H1 (cell line): ENCODE measurements around the gene PPP1R12C. TPM values are rescaled to one million over a fixed set of nuclear protein-coding genes. Genes with fewer than 3 reads are reported as not detected.

ENCODE experiments used
- EP300 ChIP-seq, 2 experiments: IDR thresholded peaks; 1 replicate in 1 of 2; 2 replicates in 1 of 2; pipeline ENCODE4 v1.6.1; 2011 to 2012; ENCODE audit warnings: low read depth in 2 of 2, low read length in 2 of 2, mild to moderate bottlenecking in 2 of 2, borderline replicate concordance in 1 of 2, inconsistent platforms in 1 of 2, moderate library complexity in 1 of 2
- RBBP5 ChIP-seq: IDR thresholded peaks from 2 replicates; pipeline ENCODE4 v1.7.1; 2012; ENCODE audit warnings: low read depth, mild to moderate bottlenecking, inconsistent platforms, low read length, moderate library complexity, borderline replicate concordance
- RXRA ChIP-seq: IDR thresholded peaks from 2 replicates; pipeline ENCODE4 v1.6.1; 2011; ENCODE audit warnings: low read depth, mild to moderate bottlenecking, low read length, moderate library complexity; ENCODE audit not compliant: insufficient read depth
- TAF1 ChIP-seq: IDR thresholded peaks from 2 replicates; pipeline ENCODE4 v1.6.1; 2011; ENCODE audit warnings: mild to moderate bottlenecking, low read depth, low read length
- TEAD4 ChIP-seq: IDR thresholded peaks from 2 replicates; pipeline ENCODE4 v1.6.1; 2012; ENCODE audit warnings: low read depth, low read length, inconsistent platforms, mixed read lengths
- polyA plus RNA-seq, 7 experiments: library from polyadenylated mRNA; depleted of rRNA in 3 of 7; stranded (reverse) in 5 of 7; unstranded in 2 of 7; fragments of >200 nt in 5 of 7; fragments of 200-250 nt in 2 of 7; gene quantifications; 1 replicate in 5 of 7; 2 replicates in 1 of 7; 4 replicates in 1 of 7; pipeline versions ENCODE4 v1.2.1 to v1.2.3, GENCODE V29; 2011 to 2013; ENCODE audit warnings: missing spikeins in 2 of 7, mixed read lengths in 2 of 7
- total RNA-seq: library from RNA; stranded (reverse); fragmentation: NEBNext Ultra II Directional; extraction: Animal tissue kit (Norgen Biotek cat#: 25700); gene quantifications from 2 replicates; pipeline ENCODE4 v1.2.1, GENCODE V29; 2021
- TF ChIP-seq, protein P1 (sequence below): fragments of 300-600 bp; sonication (generic); IDR thresholded peaks from 2 replicates; pipeline ENCODE4 v1.7.1; 2012; ENCODE audit warnings: low read length, moderate library complexity, mild to moderate bottlenecking, inconsistent platforms; ENCODE audit not compliant: insufficient replicate concordance
- TF ChIP-seq, protein P2 (sequence below), 3 experiments: IDR thresholded peaks; 1 replicate in 2 of 3; 2 replicates in 1 of 3; pipeline versions ENCODE4 v1.5.1 to v1.6.1; 2011; ENCODE audit warnings: low read length in 3 of 3, mild to moderate bottlenecking in 3 of 3, inconsistent platforms in 2 of 3, low read depth in 1 of 3, moderate library complexity in 1 of 3; ENCODE audit not compliant: insufficient read depth in 1 of 3; ENCODE audit errors: control extremely low read depth in 1 of 3

PPP1R12C gene
- total and polyA plus RNA-seq, 2 of the 8 experiments (the other 6 are each of a cell fraction or from before 2014, with no cell fraction given) = 31.7 to 71.5 TPM

DNA sequence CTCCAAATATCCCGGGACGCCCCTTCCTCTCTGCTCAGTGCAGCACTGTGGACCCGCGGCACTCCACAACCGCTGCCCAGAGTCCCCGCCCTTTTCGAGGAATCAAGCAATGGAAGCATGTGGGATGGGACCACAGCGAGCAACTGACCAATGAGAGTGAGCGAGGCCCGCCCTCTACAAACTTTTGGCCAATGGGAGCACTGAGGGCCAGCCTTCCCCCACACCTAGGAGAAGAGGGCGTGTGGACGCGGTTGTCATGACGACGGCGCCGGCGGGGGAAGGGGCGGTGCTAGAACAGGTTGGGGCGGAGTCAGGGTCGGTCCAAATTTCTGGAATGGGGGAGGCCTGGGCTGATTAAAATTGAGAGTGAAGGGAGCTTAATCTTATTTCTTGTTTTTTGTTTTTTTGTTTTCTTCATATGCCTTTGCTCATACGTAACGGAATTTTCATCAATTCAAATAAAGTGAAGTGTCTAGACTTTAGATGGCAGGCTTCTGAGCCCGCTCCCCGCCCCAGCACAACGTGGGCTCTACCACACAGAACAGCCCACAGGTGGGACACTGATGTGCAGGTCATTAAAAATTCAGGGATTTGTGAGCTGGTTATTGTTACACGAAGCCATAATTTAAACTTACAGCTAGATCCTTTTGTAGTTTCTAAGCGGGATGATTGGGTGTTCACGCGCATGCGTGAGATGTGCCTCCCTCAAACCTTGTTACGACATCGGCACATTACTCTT, 49.3 kb upstream of the PPP1R12C start, which contains the start of gene DNAAF3 (continued):
- TF ChIP-seq, protein P1, sequence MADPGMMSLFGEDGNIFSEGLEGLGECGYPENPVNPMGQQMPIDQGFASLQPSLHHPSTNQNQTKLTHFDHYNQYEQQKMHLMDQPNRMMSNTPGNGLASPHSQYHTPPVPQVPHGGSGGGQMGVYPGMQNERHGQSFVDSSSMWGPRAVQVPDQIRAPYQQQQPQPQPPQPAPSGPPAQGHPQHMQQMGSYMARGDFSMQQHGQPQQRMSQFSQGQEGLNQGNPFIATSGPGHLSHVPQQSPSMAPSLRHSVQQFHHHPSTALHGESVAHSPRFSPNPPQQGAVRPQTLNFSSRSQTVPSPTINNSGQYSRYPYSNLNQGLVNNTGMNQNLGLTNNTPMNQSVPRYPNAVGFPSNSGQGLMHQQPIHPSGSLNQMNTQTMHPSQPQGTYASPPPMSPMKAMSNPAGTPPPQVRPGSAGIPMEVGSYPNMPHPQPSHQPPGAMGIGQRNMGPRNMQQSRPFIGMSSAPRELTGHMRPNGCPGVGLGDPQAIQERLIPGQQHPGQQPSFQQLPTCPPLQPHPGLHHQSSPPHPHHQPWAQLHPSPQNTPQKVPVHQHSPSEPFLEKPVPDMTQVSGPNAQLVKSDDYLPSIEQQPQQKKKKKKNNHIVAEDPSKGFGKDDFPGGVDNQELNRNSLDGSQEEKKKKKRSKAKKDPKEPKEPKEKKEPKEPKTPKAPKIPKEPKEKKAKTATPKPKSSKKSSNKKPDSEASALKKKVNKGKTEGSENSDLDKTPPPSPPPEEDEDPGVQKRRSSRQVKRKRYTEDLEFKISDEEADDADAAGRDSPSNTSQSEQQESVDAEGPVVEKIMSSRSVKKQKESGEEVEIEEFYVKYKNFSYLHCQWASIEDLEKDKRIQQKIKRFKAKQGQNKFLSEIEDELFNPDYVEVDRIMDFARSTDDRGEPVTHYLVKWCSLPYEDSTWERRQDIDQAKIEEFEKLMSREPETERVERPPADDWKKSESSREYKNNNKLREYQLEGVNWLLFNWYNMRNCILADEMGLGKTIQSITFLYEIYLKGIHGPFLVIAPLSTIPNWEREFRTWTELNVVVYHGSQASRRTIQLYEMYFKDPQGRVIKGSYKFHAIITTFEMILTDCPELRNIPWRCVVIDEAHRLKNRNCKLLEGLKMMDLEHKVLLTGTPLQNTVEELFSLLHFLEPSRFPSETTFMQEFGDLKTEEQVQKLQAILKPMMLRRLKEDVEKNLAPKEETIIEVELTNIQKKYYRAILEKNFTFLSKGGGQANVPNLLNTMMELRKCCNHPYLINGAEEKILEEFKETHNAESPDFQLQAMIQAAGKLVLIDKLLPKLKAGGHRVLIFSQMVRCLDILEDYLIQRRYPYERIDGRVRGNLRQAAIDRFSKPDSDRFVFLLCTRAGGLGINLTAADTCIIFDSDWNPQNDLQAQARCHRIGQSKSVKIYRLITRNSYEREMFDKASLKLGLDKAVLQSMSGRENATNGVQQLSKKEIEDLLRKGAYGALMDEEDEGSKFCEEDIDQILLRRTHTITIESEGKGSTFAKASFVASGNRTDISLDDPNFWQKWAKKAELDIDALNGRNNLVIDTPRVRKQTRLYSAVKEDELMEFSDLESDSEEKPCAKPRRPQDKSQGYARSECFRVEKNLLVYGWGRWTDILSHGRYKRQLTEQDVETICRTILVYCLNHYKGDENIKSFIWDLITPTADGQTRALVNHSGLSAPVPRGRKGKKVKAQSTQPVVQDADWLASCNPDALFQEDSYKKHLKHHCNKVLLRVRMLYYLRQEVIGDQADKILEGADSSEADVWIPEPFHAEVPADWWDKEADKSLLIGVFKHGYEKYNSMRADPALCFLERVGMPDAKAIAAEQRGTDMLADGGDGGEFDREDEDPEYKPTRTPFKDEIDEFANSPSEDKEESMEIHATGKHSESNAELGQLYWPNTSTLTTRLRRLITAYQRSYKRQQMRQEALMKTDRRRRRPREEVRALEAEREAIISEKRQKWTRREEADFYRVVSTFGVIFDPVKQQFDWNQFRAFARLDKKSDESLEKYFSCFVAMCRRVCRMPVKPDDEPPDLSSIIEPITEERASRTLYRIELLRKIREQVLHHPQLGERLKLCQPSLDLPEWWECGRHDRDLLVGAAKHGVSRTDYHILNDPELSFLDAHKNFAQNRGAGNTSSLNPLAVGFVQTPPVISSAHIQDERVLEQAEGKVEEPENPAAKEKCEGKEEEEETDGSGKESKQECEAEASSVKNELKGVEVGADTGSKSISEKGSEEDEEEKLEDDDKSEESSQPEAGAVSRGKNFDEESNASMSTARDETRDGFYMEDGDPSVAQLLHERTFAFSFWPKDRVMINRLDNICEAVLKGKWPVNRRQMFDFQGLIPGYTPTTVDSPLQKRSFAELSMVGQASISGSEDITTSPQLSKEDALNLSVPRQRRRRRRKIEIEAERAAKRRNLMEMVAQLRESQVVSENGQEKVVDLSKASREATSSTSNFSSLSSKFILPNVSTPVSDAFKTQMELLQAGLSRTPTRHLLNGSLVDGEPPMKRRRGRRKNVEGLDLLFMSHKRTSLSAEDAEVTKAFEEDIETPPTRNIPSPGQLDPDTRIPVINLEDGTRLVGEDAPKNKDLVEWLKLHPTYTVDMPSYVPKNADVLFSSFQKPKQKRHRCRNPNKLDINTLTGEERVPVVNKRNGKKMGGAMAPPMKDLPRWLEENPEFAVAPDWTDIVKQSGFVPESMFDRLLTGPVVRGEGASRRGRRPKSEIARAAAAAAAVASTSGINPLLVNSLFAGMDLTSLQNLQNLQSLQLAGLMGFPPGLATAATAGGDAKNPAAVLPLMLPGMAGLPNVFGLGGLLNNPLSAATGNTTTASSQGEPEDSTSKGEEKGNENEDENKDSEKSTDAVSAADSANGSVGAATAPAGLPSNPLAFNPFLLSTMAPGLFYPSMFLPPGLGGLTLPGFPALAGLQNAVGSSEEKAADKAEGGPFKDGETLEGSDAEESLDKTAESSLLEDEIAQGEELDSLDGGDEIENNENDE = no peak
- TF ChIP-seq EP300 (IDR thresholded peaks at IDR 0.05; ENCODE audit: borderline replicate concordance in 1 of 2, low read depth in 2 of 2, low read length in 2 of 2) = peak in 1 of 2 experiments; percentile 100; a peak in 2 of 3 replicates
- TF ChIP-seq TAF1 = no peak
- TF ChIP-seq TEAD4 = no peak
- TF ChIP-seq, protein P2, sequence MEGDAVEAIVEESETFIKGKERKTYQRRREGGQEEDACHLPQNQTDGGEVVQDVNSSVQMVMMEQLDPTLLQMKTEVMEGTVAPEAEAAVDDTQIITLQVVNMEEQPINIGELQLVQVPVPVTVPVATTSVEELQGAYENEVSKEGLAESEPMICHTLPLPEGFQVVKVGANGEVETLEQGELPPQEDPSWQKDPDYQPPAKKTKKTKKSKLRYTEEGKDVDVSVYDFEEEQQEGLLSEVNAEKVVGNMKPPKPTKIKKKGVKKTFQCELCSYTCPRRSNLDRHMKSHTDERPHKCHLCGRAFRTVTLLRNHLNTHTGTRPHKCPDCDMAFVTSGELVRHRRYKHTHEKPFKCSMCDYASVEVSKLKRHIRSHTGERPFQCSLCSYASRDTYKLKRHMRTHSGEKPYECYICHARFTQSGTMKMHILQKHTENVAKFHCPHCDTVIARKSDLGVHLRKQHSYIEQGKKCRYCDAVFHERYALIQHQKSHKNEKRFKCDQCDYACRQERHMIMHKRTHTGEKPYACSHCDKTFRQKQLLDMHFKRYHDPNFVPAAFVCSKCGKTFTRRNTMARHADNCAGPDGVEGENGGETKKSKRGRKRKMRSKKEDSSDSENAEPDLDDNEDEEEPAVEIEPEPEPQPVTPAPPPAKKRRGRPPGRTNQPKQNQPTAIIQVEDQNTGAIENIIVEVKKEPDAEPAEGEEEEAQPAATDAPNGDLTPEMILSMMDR (IDR thresholded peaks at IDR 0.05; ENCODE audit: control extremely low read depth in 1 of 3, insufficient read depth in 1 of 3, low read depth in 1 of 3, low read length in 3 of 3) = no peak
- TF ChIP-seq RXRA = no peak
- no peak for TF ChIP-seq RBBP5
